ENCODE measurements around the gene ZNF865.

The ZNF865 gene

GRCh38 chr19:55613396-55613795 is 7.9 kb downstream of the ZNF865 start:
- TF ChIP-seq CTCF (IDR thresholded peaks at IDR 0.05; ENCODE audit: control insufficient read depth, insufficient read depth, low read depth, low read length, missing control alignments) = no peak
- no peak overlapping the region for H3K4me3 ChIP-seq (ENCODE audit: control insufficient read depth, low read depth, low read length)
- no peak for DNase-seq (ENCODE audit: low read depth)

GRCh38 chr19:55613930-55614710 is 8.7 kb downstream of the ZNF865 start:
- no peak for TF ChIP-seq CTCF (IDR thresholded peaks at IDR 0.05; ENCODE audit: control insufficient read depth, insufficient read depth, low read depth, low read length, missing control alignments)
- no peak for DNase-seq (ENCODE audit: low read depth)
- no peak overlapping the region for H3K4me3 ChIP-seq (ENCODE audit: control insufficient read depth, low read depth, low read length)

- H3K4me3 ChIP-seq (ENCODE audit: control insufficient read depth, low read depth, low read length) = no peak overlapping the region
Observed at GRCh38 chr19:55614711-55615542, 9.5 kb downstream of the ZNF865 start.

GRCh38 chr19:55615543-55616394 is 10.3 kb downstream of the ZNF865 start:
- TF ChIP-seq CTCF (IDR thresholded peaks at IDR 0.05; ENCODE audit: control insufficient read depth, insufficient read depth, low read depth, low read length, missing control alignments) = no peak
- no peak overlapping the region for H3K4me3 ChIP-seq (ENCODE audit: control insufficient read depth, low read depth, low read length)
- no peak for DNase-seq (ENCODE audit: low read depth)

More at GRCh38 chr19:55614711-55615542, 9.5 kb downstream of the ZNF865 start:
- no peak for DNase-seq (ENCODE audit: low read depth)
- no peak for TF ChIP-seq CTCF (IDR thresholded peaks at IDR 0.05; ENCODE audit: control insufficient read depth, insufficient read depth, low read depth, low read length, missing control alignments)

- no peak overlapping the region for H3K4me3 ChIP-seq (ENCODE audit: control insufficient read depth, low read depth, low read length)
- no peak for TF ChIP-seq CTCF (IDR thresholded peaks at IDR 0.05; ENCODE audit: control insufficient read depth, insufficient read depth, low read depth, low read length, missing control alignments)
- DNase-seq (ENCODE audit: low read depth) = no peak
Observed at GRCh38 chr19:55616395-55616875, 11.0 kb downstream of the ZNF865 start.

GRCh38 chr19:55617426-55617825 is 12.0 kb downstream of the ZNF865 start:
- TF ChIP-seq CTCF (IDR thresholded peaks at IDR 0.05; ENCODE audit: control insufficient read depth, insufficient read depth, low read depth, low read length, missing control alignments) = no peak
- H3K4me3 ChIP-seq (ENCODE audit: control insufficient read depth, low read depth, low read length) = no peak overlapping the region
- DNase-seq (ENCODE audit: low read depth) = no peak
